Stimulated activated CD8-positive, alpha-beta memory T cell treated with anti-CD3 and anti-CD28 coated beads, Interleukin-12 subunit alpha, Interleukin-12 subunit beta, amount 100 ng/mL, for 24 hours (primary cell): Measurements from ENCODE around the gene PSMB11.
"Not testable (repeated sequence)": the region's sequence is repeated elsewhere in the genome, so short reads cannot be mapped to it uniquely, and the experiment has no call there.

Experiments
- DNase-seq: peaks from one replicate; pipeline ENCODE4 v3.0.0-alpha.2; 2020; ENCODE audit errors: extremely low read depth

PSMB11 gene

GRCh38 chr14:23042162-23042965 lies at the start of gene PSMB11:
Gene PSMB11, plus strand, starts transcription at chr14:23042212. Its CDS starts 14 bp downstream, at chr14:23042226.
- DNase-seq, result no peak

GRCh38 chr14:22993517-22993916 lies 48.5 kb upstream of the PSMB11 start:
- DNase-seq, result no peak

- no peak for DNase-seq
Measured at GRCh38 chr14:22994762-22995275, 47.2 kb upstream of the PSMB11 start.

- no peak for DNase-seq
Measured at GRCh38 chr14:22995889-22996625, 46.0 kb upstream of the PSMB11 start.

- no peak for DNase-seq
Measured at GRCh38 chr14:22996768-22997654, 45.0 kb upstream of the PSMB11 start.

GRCh38 chr14:22997676-22998323 lies 44.2 kb upstream of the PSMB11 start:
- no peak for DNase-seq

GRCh38 chr14:22998329-22999012 lies 43.5 kb upstream of the PSMB11 start:
- no peak for DNase-seq

GRCh38 chr14:23000860-23001259 lies 41.2 kb upstream of the PSMB11 start:
- DNase-seq, result no peak

- DNase-seq, result no peak
Measured at GRCh38 chr14:23002592-23002991, 39.4 kb upstream of the PSMB11 start.

GRCh38 chr14:23004274-23004673 lies 37.7 kb upstream of the PSMB11 start:
- DNase-seq, result not testable (repeated sequence)

GRCh38 chr14:23005451-23006187 lies 36.4 kb upstream of the PSMB11 start:
- no peak for DNase-seq

GRCh38 chr14:23006188-23006534 lies 35.9 kb upstream of the PSMB11 start:
- no peak for DNase-seq

GRCh38 chr14:23006544-23007419 lies 35.2 kb upstream of the PSMB11 start:
- DNase-seq, result peak; percentile 87

GRCh38 chr14:23008831-23009230 lies 33.2 kb upstream of the PSMB11 start:
- no peak for DNase-seq

- DNase-seq, result no peak
Measured at GRCh38 chr14:23009483-23009938, 32.5 kb upstream of the PSMB11 start.

- peak; percentile 66 for DNase-seq
Measured at GRCh38 chr14:23009939-23010726, 31.9 kb upstream of the PSMB11 start, which contains the start of gene C14orf93. Gene C14orf93, minus strand, starts transcription at chr14:23010143. Its CDS starts 11,120 bp downstream, at chr14:22999023.

- no peak for DNase-seq
Measured at GRCh38 chr14:23013054-23013748, 28.8 kb upstream of the PSMB11 start.

GRCh38 chr14:23013749-23014054 lies 28.3 kb upstream of the PSMB11 start:
- not testable (repeated sequence) for DNase-seq
